ENCODE data around the gene FNBP1.

- TF ChIP-seq CTCF (IDR thresholded peaks at IDR 0.05) (no peak), POLR2A (IDR thresholded peaks at IDR 0.05) (no peak)
These were observed 61.6 kb downstream of the FNBP1 start for GRCh38 chr9:129981180-129981907.

Measured in body of pancreas (tissue), 4 donors.